HepG2 (cell line): Measurements from ENCODE around the gene GOT1. TPM values are rescaled to one million over a fixed set of nuclear protein-coding genes. Genes with fewer than 3 reads are reported as not detected.
A peak's percentile ranks its signal among the peaks of the same experiment; 100 is the strongest.

Experiments
- CCAR2 ChIP-seq: fragments of 200-400 bp; formaldehyde crosslinking; optimal IDR thresholded peaks from 2 replicates; pipeline ENCODE3; 2018; ENCODE audit warnings: low read depth, mild to moderate bottlenecking, low read length, moderate library complexity
- MIXL1 ChIP-seq: IDR thresholded peaks from 2 replicates; pipeline ENCODE4 v1.6.1; 2016
- PHF21A ChIP-seq: sonication (generic); formaldehyde crosslinking; IDR thresholded peaks from 2 replicates; pipeline ENCODE4 v1.5.0; 2020; ENCODE audit warnings: mild to moderate bottlenecking, missing genetic modification reagents
- RXRA ChIP-seq: sonication (generic); formaldehyde crosslinking; IDR thresholded peaks from 2 replicates; pipeline ENCODE4 v1.5.1; 2020; ENCODE audit warnings: missing genetic modification reagents
- SALL1 ChIP-seq: sonication (generic); formaldehyde crosslinking; IDR thresholded peaks from 2 replicates; pipeline ENCODE4 v1.8.0; 2022; ENCODE audit warnings: mild to moderate bottlenecking, missing genetic modification reagents
- ZBTB3 ChIP-seq: sonication (generic); formaldehyde crosslinking; IDR thresholded peaks from 2 replicates; pipeline ENCODE4 v1.4.0; 2020; ENCODE audit warnings: low read depth, mild to moderate bottlenecking, moderate library complexity, missing genetic modification reagents, borderline replicate concordance
- polyA plus RNA-seq, 8 experiments: library from polyadenylated mRNA; depleted of rRNA in 3 of 8; stranded (reverse) in 7 of 8; unstranded in 1 of 8; fragments of >200 nt; fragmentation: Illumina TruSeq in 4 of 8; extraction: Trizol in 4 of 8; gene quantifications; 2 replicates each; pipeline versions ENCODE4 v1.2.1 to v1.2.3, GENCODE V29; 2011 to 2016; ENCODE audit warnings: low read depth in 4 of 8, missing spikeins in 1 of 8, mixed read lengths in 1 of 8; ENCODE audit not compliant: insufficient read depth in 1 of 8
- total RNA-seq, 5 experiments: library from RNA; depleted of rRNA; stranded (reverse); fragments of >200 nt; fragmentation: Illumina TruSeq; extraction: Trizol; gene quantifications; 2 replicates each; pipeline ENCODE4 v1.2.3, GENCODE V29; 2016; ENCODE audit warnings: low read depth in 1 of 5
- TF ChIP-seq, protein P1 (sequence below): IDR thresholded peaks from 2 replicates; pipeline ENCODE4 v1.6.1; 2016
- TF ChIP-seq, protein P2 (sequence below): sonication (generic); formaldehyde crosslinking; IDR thresholded peaks from 2 replicates; pipeline ENCODE4 v1.4.0; 2020; ENCODE audit warnings: mild to moderate bottlenecking, missing genetic modification reagents
- TF ChIP-seq, protein P3 (sequence below): sonication (generic); formaldehyde crosslinking; IDR thresholded peaks from 2 replicates; pipeline ENCODE4 v1.5.1; 2020; ENCODE audit warnings: mild to moderate bottlenecking, missing genetic modification reagents, moderate library complexity
- TF ChIP-seq, protein P4 (sequence below): sonication (generic); formaldehyde crosslinking; IDR thresholded peaks from 2 replicates; pipeline ENCODE4 v1.4.0; 2020; ENCODE audit warnings: missing genetic modification reagents
- TF ChIP-seq, protein P5 (sequence below): sonication (generic); formaldehyde crosslinking; IDR thresholded peaks from 2 replicates; pipeline ENCODE4 v1.4.0; 2020; ENCODE audit warnings: missing genetic modification reagents, borderline replicate concordance

Gene GOT1
- total and polyA plus RNA-seq, 2 of the 13 experiments (the other 11 are each of a cell fraction or from before 2014, with no cell fraction given) = 81.2 to 102 TPM

DNA sequence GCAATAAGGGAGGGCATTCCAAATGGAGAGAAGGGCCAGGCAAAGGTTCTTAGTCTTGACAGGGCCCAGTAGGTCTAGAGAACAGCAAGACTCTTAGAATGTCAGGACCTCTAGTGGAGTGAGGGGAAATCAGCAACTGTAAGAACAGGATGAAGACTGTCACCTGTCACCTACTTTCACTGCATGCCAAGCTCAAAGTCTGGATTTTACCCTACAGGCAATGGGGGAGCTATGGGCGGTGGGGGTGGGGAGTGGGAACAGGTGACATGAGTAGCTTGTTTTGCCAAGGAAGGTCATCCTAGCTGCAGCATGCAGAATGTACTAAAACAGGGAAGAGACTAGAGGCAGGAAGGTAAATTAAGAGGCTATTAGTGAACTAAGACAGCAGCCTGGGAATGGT is 18.3 kb downstream of the GOT1 start (continued):
- TF ChIP-seq RXRA (CRISPR knock-in tag) (peak; percentile 78; the same call in 1 of the 2 replicates), MIXL1 (CRISPR knock-in tag) (peak; percentile 62; the same call in 1 of the 2 replicates), ZBTB3 (CRISPR knock-in tag) (no peak), SALL1 (0 out of 2 replicates have a peak, but pooled peaks have one; percentile 19), PHF21A (CRISPR knock-in tag) (peak; percentile 30), CCAR2 (no peak)
- TF ChIP-seq, protein P1, sequence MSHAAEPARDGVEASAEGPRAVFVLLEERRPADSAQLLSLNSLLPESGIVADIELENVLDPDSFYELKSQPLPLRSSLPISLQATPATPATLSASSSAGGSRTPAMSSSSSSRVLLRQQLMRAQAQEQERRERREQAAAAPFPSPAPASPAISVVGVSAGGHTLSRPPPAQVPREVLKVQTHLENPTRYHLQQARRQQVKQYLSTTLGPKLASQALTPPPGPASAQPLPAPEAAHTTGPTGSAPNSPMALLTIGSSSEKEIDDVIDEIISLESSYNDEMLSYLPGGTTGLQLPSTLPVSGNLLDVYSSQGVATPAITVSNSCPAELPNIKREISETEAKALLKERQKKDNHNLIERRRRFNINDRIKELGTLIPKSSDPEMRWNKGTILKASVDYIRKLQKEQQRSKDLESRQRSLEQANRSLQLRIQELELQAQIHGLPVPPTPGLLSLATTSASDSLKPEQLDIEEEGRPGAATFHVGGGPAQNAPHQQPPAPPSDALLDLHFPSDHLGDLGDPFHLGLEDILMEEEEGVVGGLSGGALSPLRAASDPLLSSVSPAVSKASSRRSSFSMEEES (CRISPR knock-in tag) = 0 out of 2 replicates have a peak, but pooled peaks have one; percentile 58
- TF ChIP-seq, protein P2, sequence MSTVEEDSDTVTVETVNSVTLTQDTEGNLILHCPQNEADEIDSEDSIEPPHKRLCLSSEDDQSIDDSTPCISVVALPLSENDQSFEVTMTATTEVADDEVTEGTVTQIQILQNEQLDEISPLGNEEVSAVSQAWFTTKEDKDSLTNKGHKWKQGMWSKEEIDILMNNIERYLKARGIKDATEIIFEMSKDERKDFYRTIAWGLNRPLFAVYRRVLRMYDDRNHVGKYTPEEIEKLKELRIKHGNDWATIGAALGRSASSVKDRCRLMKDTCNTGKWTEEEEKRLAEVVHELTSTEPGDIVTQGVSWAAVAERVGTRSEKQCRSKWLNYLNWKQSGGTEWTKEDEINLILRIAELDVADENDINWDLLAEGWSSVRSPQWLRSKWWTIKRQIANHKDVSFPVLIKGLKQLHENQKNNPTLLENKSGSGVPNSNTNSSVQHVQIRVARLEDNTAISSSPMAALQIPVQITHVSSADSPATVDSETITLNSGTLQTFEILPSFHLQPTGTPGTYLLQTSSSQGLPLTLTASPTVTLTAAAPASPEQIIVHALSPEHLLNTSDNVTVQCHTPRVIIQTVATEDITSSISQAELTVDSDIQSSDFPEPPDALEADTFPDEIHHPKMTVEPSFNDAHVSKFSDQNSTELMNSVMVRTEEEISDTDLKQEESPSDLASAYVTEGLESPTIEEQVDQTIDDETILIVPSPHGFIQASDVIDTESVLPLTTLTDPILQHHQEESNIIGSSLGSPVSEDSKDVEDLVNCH (CRISPR knock-in tag) = no peak
- TF ChIP-seq, protein P3, sequence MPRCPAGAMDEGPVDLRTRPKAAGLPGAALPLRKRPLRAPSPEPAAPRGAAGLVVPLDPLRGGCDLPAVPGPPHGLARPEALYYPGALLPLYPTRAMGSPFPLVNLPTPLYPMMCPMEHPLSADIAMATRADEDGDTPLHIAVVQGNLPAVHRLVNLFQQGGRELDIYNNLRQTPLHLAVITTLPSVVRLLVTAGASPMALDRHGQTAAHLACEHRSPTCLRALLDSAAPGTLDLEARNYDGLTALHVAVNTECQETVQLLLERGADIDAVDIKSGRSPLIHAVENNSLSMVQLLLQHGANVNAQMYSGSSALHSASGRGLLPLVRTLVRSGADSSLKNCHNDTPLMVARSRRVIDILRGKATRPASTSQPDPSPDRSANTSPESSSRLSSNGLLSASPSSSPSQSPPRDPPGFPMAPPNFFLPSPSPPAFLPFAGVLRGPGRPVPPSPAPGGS = no peak
- TF ChIP-seq, protein P4, sequence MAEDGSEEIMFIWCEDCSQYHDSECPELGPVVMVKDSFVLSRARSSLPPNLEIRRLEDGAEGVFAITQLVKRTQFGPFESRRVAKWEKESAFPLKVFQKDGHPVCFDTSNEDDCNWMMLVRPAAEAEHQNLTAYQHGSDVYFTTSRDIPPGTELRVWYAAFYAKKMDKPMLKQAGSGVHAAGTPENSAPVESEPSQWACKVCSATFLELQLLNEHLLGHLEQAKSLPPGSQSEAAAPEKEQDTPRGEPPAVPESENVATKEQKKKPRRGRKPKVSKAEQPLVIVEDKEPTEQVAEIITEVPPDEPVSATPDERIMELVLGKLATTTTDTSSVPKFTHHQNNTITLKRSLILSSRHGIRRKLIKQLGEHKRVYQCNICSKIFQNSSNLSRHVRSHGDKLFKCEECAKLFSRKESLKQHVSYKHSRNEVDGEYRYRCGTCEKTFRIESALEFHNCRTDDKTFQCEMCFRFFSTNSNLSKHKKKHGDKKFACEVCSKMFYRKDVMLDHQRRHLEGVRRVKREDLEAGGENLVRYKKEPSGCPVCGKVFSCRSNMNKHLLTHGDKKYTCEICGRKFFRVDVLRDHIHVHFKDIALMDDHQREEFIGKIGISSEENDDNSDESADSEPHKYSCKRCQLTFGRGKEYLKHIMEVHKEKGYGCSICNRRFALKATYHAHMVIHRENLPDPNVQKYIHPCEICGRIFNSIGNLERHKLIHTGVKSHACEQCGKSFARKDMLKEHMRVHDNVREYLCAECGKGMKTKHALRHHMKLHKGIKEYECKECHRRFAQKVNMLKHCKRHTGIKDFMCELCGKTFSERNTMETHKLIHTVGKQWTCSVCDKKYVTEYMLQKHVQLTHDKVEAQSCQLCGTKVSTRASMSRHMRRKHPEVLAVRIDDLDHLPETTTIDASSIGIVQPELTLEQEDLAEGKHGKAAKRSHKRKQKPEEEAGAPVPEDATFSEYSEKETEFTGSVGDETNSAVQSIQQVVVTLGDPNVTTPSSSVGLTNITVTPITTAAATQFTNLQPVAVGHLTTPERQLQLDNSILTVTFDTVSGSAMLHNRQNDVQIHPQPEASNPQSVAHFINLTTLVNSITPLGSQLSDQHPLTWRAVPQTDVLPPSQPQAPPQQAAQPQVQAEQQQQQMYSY (CRISPR knock-in tag) = no peak
- TF ChIP-seq, protein P5, sequence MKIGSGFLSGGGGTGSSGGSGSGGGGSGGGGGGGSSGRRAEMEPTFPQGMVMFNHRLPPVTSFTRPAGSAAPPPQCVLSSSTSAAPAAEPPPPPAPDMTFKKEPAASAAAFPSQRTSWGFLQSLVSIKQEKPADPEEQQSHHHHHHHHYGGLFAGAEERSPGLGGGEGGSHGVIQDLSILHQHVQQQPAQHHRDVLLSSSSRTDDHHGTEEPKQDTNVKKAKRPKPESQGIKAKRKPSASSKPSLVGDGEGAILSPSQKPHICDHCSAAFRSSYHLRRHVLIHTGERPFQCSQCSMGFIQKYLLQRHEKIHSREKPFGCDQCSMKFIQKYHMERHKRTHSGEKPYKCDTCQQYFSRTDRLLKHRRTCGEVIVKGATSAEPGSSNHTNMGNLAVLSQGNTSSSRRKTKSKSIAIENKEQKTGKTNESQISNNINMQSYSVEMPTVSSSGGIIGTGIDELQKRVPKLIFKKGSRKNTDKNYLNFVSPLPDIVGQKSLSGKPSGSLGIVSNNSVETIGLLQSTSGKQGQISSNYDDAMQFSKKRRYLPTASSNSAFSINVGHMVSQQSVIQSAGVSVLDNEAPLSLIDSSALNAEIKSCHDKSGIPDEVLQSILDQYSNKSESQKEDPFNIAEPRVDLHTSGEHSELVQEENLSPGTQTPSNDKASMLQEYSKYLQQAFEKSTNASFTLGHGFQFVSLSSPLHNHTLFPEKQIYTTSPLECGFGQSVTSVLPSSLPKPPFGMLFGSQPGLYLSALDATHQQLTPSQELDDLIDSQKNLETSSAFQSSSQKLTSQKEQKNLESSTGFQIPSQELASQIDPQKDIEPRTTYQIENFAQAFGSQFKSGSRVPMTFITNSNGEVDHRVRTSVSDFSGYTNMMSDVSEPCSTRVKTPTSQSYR = peak; percentile 79; the same call in 1 of the 2 replicates
